ENCODE measurements around the gene LRRC4.
A peak's percentile ranks its signal among the peaks of the same experiment; 100 is the strongest.

Gene LRRC4

GRCh38 chr7:128014811-128015210 is 16.4 kb downstream of the LRRC4 start:
- H3K27me3 Mint-ChIP-seq = no peaks in the 10 kb centered on the region
- H3K9me3 Mint-ChIP-seq = no peaks in the 10 kb centered on the region
- no peaks in the 10 kb centered on the region for H3K4me1 Mint-ChIP-seq
- DNase-seq = no peak
- no peak for ATAC-seq
- no peak overlapping the region for H3K27ac Mint-ChIP-seq
- peaks cover 9% of the 10 kb centered on the region for H3K36me3 Mint-ChIP-seq (ENCODE audit: low read depth)
- H3K4me3 Mint-ChIP-seq = no peak overlapping the region

GRCh38 chr7:128011131-128011661 is 20.0 kb downstream of the LRRC4 start:
- H3K4me3 Mint-ChIP-seq = no peak overlapping the region
- H3K4me1 Mint-ChIP-seq = no peaks in the 10 kb centered on the region
- H3K27ac Mint-ChIP-seq = no peak overlapping the region
- no peaks in the 10 kb centered on the region for H3K27me3 Mint-ChIP-seq
- no peaks in the 10 kb centered on the region for H3K9me3 Mint-ChIP-seq
- no peak for DNase-seq
- ATAC-seq = no peak
- peaks cover 12% of the 10 kb centered on the region for H3K36me3 Mint-ChIP-seq (ENCODE audit: low read depth)

GRCh38 chr7:128010391-128011127 is 20.7 kb downstream of the LRRC4 start:
- DNase-seq = no peak
- Mint-ChIP-seq H3K27ac (no peak overlapping the region), H3K36me3 (ENCODE audit: low read depth) (peaks cover 16% of the 10 kb centered on the region), H3K27me3 (no peaks in the 10 kb centered on the region), H3K4me1 (peaks cover 4% of the 10 kb centered on the region), H3K9me3 (no peaks in the 10 kb centered on the region), H3K4me3 (no peak overlapping the region)
- peak; percentile 33 for ATAC-seq

GRCh38 chr7:128008744-128009143 is 22.5 kb downstream of the LRRC4 start:
- H3K4me1 Mint-ChIP-seq = peaks cover 13% of the 10 kb centered on the region
- no peaks in the 10 kb centered on the region for H3K27me3 Mint-ChIP-seq
- no peaks in the 10 kb centered on the region for H3K9me3 Mint-ChIP-seq
- ATAC-seq (no peak), DNase-seq (no peak)
- no peak overlapping the region for H3K27ac Mint-ChIP-seq
- no peak overlapping the region for H3K4me3 Mint-ChIP-seq
- peaks cover 19% of the 10 kb centered on the region for H3K36me3 Mint-ChIP-seq (ENCODE audit: low read depth)

- ATAC-seq (no peak), DNase-seq (no peak)
- Mint-ChIP-seq H3K9me3 (no peaks in the 10 kb centered on the region), H3K36me3 (ENCODE audit: low read depth) (peaks cover 19% of the 10 kb centered on the region), H3K27ac (no peak overlapping the region), H3K27me3 (no peaks in the 10 kb centered on the region), H3K4me1 (peaks cover 19% of the 10 kb centered on the region), H3K4me3 (no peak overlapping the region)
Measured at GRCh38 chr7:128008141-128008540, 23.1 kb downstream of the LRRC4 start.

- H3K9me3 Mint-ChIP-seq = no peaks in the 10 kb centered on the region
- ATAC-seq = no peak
- H3K36me3 Mint-ChIP-seq (ENCODE audit: low read depth) = peaks cover 19% of the 10 kb centered on the region
Measured at GRCh38 chr7:128007303-128007680, 23.9 kb downstream of the LRRC4 start.

GRCh38 chr7:128006550-128007302 is 24.5 kb downstream of the LRRC4 start:
- peaks cover 23% of the 10 kb centered on the region for H3K36me3 Mint-ChIP-seq (ENCODE audit: low read depth)
- DNase-seq (no peak), ATAC-seq (no peak)
- no peaks in the 10 kb centered on the region for H3K9me3 Mint-ChIP-seq
- H3K27me3 Mint-ChIP-seq = no peaks in the 10 kb centered on the region
- H3K4me1 Mint-ChIP-seq = peaks cover 33% of the 10 kb centered on the region
- no peak overlapping the region for H3K27ac Mint-ChIP-seq
- no peak overlapping the region for H3K4me3 Mint-ChIP-seq

More at GRCh38 chr7:128007303-128007680, 23.9 kb downstream of the LRRC4 start:
- Mint-ChIP-seq H3K4me1 (peaks cover 28% of the 10 kb centered on the region), H3K4me3 (no peak overlapping the region), H3K27me3 (no peaks in the 10 kb centered on the region), H3K27ac (no peak overlapping the region)
- no peak for DNase-seq

- H3K9me3 Mint-ChIP-seq = no peaks in the 10 kb centered on the region
- no peak overlapping the region for H3K27ac Mint-ChIP-seq
- no peak overlapping the region for H3K4me3 Mint-ChIP-seq
Measured at GRCh38 chr7:128005759-128006159, 25.5 kb downstream of the LRRC4 start.

GRCh38 chr7:128005117-128005516 is 26.1 kb downstream of the LRRC4 start:
- peaks cover 29% of the 10 kb centered on the region for H3K36me3 Mint-ChIP-seq (ENCODE audit: low read depth)
- no peak overlapping the region for H3K4me3 Mint-ChIP-seq
- H3K27me3 Mint-ChIP-seq = no peaks in the 10 kb centered on the region
- peaks cover 36% of the 10 kb centered on the region for H3K4me1 Mint-ChIP-seq
- ATAC-seq (no peak), DNase-seq (no peak)
- H3K27ac Mint-ChIP-seq = no peak overlapping the region
- no peaks in the 10 kb centered on the region for H3K9me3 Mint-ChIP-seq

More at GRCh38 chr7:128005759-128006159, 25.5 kb downstream of the LRRC4 start:
- ATAC-seq = no peak
- no peak for DNase-seq
- peaks cover 28% of the 10 kb centered on the region for H3K36me3 Mint-ChIP-seq (ENCODE audit: low read depth)
- H3K4me1 Mint-ChIP-seq = peaks cover 36% of the 10 kb centered on the region
- no peaks in the 10 kb centered on the region for H3K27me3 Mint-ChIP-seq

GRCh38 chr7:128004623-128005022 is 26.6 kb downstream of the LRRC4 start:
- Mint-ChIP-seq H3K4me3 (no peak overlapping the region), H3K27ac (no peak overlapping the region), H3K4me1 (peaks cover 36% of the 10 kb centered on the region), H3K9me3 (no peaks in the 10 kb centered on the region), H3K27me3 (no peaks in the 10 kb centered on the region), H3K36me3 (ENCODE audit: low read depth) (peaks cover 29% of the 10 kb centered on the region)
- ATAC-seq (no peak), DNase-seq (no peak)

- Mint-ChIP-seq H3K4me3 (no peak overlapping the region), H3K36me3 (ENCODE audit: low read depth) (peaks cover 29% of the 10 kb centered on the region), H3K27ac (no peak overlapping the region), H3K9me3 (no peaks in the 10 kb centered on the region), H3K4me1 (peaks cover 36% of the 10 kb centered on the region), H3K27me3 (no peaks in the 10 kb centered on the region)
- ATAC-seq = peak; percentile 14
- no peak for DNase-seq
Measured at GRCh38 chr7:128003787-128004186, 27.4 kb downstream of the LRRC4 start.

- DNase-seq (no peak), ATAC-seq (no peak)
- Mint-ChIP-seq H3K9me3 (no peaks in the 10 kb centered on the region), H3K4me3 (no peak overlapping the region), H3K4me1 (peaks cover 36% of the 10 kb centered on the region), H3K36me3 (ENCODE audit: low read depth) (peaks cover 32% of the 10 kb centered on the region), H3K27me3 (no peaks in the 10 kb centered on the region), H3K27ac (no peak overlapping the region)
Measured at GRCh38 chr7:128003167-128003566, 28.1 kb downstream of the LRRC4 start.

GRCh38 chr7:128000854-128001265 is 30.4 kb downstream of the LRRC4 start:
- peaks cover 34% of the 10 kb centered on the region for H3K36me3 Mint-ChIP-seq (ENCODE audit: low read depth)
- H3K4me3 Mint-ChIP-seq = no peak overlapping the region
- H3K9me3 Mint-ChIP-seq = no peaks in the 10 kb centered on the region
- DNase-seq = no peak
- H3K27ac Mint-ChIP-seq = no peak overlapping the region
- peaks cover 33% of the 10 kb centered on the region for H3K4me1 Mint-ChIP-seq
- no peaks in the 10 kb centered on the region for H3K27me3 Mint-ChIP-seq
- no peak for ATAC-seq

GRCh38 chr7:128000048-128000447 is 31.2 kb downstream of the LRRC4 start:
- no peaks in the 10 kb centered on the region for H3K27me3 Mint-ChIP-seq
- ATAC-seq (no peak), DNase-seq (no peak)
- no peak overlapping the region for H3K4me3 Mint-ChIP-seq
- no peak overlapping the region for H3K27ac Mint-ChIP-seq
- H3K9me3 Mint-ChIP-seq = no peaks in the 10 kb centered on the region
- peaks cover 29% of the 10 kb centered on the region for H3K4me1 Mint-ChIP-seq
- H3K36me3 Mint-ChIP-seq (ENCODE audit: low read depth) = peaks cover 34% of the 10 kb centered on the region

GRCh38 chr7:127998671-127999070 is 32.6 kb downstream of the LRRC4 start:
- peaks cover 22% of the 10 kb centered on the region for H3K4me1 Mint-ChIP-seq
- no peaks in the 10 kb centered on the region for H3K27me3 Mint-ChIP-seq
- DNase-seq = no peak
- H3K27ac Mint-ChIP-seq = no peak overlapping the region
- no peak for ATAC-seq
- peaks cover 40% of the 10 kb centered on the region for H3K36me3 Mint-ChIP-seq (ENCODE audit: low read depth)
- H3K4me3 Mint-ChIP-seq = no peak overlapping the region
- no peaks in the 10 kb centered on the region for H3K9me3 Mint-ChIP-seq
